Body of pancreas (tissue), 4 donors: ENCODE data around the gene B2M.

ENCODE experiments used
- CTCF ChIP-seq, 7 experiments: fragments of 450-650 bp in 4 of 7; fragments of 200-600 bp in 3 of 7; sonication (generic) in 3 of 7; IDR thresholded peaks; one replicate each; pipeline ENCODE4 v1.5.1; 2016 to 2019; ENCODE audit warnings: antibody characterized with exemption in 7 of 7
- POLR2A ChIP-seq, 3 donors: fragments of 450-650 bp; IDR thresholded peaks; one replicate each; pipeline ENCODE4 v1.6.1; 2016; ENCODE audit warnings: antibody characterized with exemption in 3 of 3, mild to moderate bottlenecking in 2 of 3

GRCh38 chr15:44710236-44711095, 851 bp upstream of the B2M start:
- TF ChIP-seq CTCF (IDR thresholded peaks at IDR 0.05) (no peak), POLR2A (IDR thresholded peaks at IDR 0.05) (no peak)
